Thyroid gland (tissue), 4 donors: Measurements from ENCODE around the gene CDY1. TPM values are rescaled to one million over a fixed set of nuclear protein-coding genes. Genes with fewer than 3 reads are reported as not detected.
"Not testable (repeated sequence)": the region's sequence is repeated elsewhere in the genome, so short reads cannot be mapped to it uniquely, and the experiment has no call there.

Source experiments
- DNase-seq, 2 donors: peaks; one replicate each; pipeline ENCODE4 v3.0.0-alpha.2; 2019
- H3K27ac ChIP-seq, 3 donors: fragments of 200-600 bp; sonication (generic); 1 replicate in 2 of 3; 2 replicates in 1 of 3; pipeline ENCODE4 v1.5.1; 2016 to 2019; ENCODE audit warnings: mild to moderate bottlenecking in 1 of 3, moderate library complexity in 1 of 3
- H3K27me3 ChIP-seq: fragments of 200-600 bp; sonication (generic); one replicate; pipeline ENCODE4 v1.5.1; 2019
- H3K36me3 ChIP-seq, 2 donors: fragments of 200-600 bp; sonication (generic); one replicate each; pipeline ENCODE4 v1.5.1; 2016 to 2019
- H3K4me1 ChIP-seq, 2 donors: fragments of 200-600 bp; sonication (generic); one replicate each; pipeline ENCODE4 v1.5.1; 2017 to 2019
- H3K4me3 ChIP-seq, 3 donors: fragments of 200-600 bp; sonication (generic); replicated peaks in 1 of 3; 1 replicate in 2 of 3; 2 replicates in 1 of 3; pipeline ENCODE4 v1.5.1; 2016; ENCODE audit warnings: mild to moderate bottlenecking in 1 of 3
- H3K9me3 ChIP-seq: fragments of 200-600 bp; sonication (generic); one replicate; pipeline ENCODE4 v1.5.1; 2017
- WGBS, 2 donors: methylation state at CpG; one replicate each; pipeline ENCODE4 v1.1.5; 2017; 5-methylcytosine and 5-hydroxymethylcytosine counted together
- intact Hi-C: fragments of 100-400 bp; cut with DNase I; formaldehyde crosslinking; loops from one replicate; pipeline ENCODE4 v1.15.1; 2023
- total RNA-seq, 4 donors: library from RNA; depleted of rRNA; stranded (reverse); fragments of >200 nt; gene quantifications; one replicate each; pipeline ENCODE4 v1.2.3, GENCODE V29; 2016

Gene CDY1, protein sequence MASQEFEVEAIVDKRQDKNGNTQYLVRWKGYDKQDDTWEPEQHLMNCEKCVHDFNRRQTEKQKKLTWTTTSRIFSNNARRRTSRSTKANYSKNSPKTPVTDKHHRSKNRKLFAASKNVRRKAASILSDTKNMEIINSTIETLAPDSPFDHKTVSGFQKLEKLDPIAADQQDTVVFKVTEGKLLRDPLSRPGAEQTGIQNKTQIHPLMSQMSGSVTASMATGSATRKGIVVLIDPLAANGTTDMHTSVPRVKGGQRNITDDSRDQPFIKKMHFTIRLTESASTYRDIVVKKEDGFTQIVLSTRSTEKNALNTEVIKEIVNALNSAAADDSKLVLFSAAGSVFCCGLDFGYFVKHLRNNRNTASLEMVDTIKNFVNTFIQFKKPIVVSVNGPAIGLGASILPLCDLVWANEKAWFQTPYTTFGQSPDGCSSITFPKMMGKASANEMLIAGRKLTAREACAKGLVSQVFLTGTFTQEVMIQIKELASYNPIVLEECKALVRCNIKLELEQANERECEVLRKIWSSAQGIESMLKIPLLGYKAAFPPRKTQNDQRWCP
- not detected for total RNA-seq

DNA sequence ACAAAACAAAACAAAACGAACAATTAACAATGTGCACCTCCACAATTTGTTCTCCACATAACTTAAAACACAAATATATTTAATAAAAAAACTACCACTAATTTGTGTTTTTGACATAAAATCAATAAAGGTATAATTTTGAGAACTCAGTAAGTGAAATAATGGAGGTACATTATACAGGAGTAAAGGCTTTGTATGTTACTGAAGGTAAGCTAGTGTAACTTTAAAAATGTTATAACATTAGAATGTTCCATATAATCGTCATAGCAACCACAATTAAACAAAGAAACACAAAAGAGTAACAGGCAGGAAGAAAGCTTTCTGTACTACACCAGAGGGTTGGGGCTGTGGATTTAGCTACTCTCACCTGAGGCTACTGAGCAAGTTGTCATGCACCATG lies at the start of gene CDY1:
Gene CDY1 (plus strand): TSS at position 301 of the 400 bp plus-strand sequence. CDS start 326 bp downstream, outside the sequence.
- H3K27ac ChIP-seq, H3K27me3 ChIP-seq, intact Hi-C loops, DNase-seq, H3K9me3 ChIP-seq, H3K36me3 ChIP-seq, H3K4me1 ChIP-seq, H3K4me3 ChIP-seq: not testable (repeated sequence)
- no CpG with 5 or more reads among the region's 2 CpGs for WGBS, 2 donors

DNA sequence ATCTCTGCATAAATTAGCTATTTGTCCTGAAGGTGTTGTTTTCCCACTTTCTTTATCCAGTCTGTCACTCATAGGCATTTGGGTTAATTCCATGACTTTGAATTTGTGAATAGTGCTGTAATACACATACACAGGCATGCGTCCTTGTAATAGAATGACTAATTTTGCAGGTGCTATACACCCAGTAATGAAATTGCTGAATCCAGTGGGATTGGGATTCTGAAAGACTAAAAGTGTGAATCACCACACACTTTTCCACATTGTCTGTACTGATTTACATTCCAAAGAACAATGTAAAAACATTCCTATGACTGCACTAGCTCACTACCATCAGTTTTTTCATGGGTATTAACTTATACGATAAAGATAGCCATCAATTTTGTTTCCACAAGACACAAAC lies 28.6 kb upstream of the CDY1 start:
- not testable (repeated sequence) for DNase-seq

DNA sequence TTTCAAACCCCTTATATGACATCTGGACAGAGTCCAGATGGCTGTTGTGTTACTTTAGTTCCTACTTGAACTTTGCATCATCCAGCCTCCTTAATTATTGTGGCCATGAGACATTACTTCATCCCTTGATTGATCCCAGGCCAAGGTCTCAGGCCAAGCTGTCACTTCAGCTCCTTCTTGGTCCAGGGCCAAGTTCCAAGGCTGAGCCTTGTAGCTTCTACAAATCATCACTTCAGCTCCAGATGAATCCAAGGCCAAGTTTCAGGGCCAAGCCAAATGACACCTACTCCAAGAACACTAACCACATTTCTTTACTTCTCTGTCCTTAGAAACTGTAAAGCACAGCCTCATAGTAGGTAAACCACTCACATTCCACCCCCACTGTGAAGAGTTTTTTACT lies 1.7 kb upstream of the CDY1 start:
- H3K4me3 ChIP-seq, intact Hi-C loops, H3K27me3 ChIP-seq, H3K36me3 ChIP-seq, H3K4me1 ChIP-seq, H3K9me3 ChIP-seq, H3K27ac ChIP-seq, DNase-seq: not testable (repeated sequence)

More for the DNA sequence above, 28.6 kb upstream of the CDY1 start:
- H3K4me1 ChIP-seq, H3K9me3 ChIP-seq, H3K27ac ChIP-seq, H3K36me3 ChIP-seq, H3K27me3 ChIP-seq, intact Hi-C loops, H3K4me3 ChIP-seq: not testable (repeated sequence)
- no CpG with 5 or more reads among the region's 2 CpGs for WGBS, 2 donors

DNA sequence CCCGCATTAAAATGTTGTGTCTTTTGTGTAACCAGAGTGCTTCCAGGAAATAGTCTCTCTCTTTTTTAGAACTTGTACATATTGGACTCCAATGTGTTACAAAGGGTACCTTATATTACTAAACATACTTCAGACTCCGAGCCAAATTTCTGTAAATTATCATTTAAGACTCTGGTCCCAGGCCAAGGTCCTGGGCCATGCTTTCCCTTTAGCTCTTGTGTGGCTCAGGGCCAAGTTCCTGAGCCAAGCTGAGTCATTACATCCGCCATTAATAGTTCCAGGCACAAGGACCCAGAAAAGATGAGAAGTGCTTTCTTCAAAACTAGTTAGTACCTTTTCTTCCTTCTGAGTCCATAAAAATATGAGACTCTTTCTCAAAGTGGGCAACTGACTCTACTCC lies 4.6 kb downstream of the CDY1 start:
- H3K4me1 ChIP-seq, H3K27me3 ChIP-seq, DNase-seq, H3K4me3 ChIP-seq, H3K27ac ChIP-seq, H3K9me3 ChIP-seq, intact Hi-C loops, H3K36me3 ChIP-seq: not testable (repeated sequence)
- WGBS, 2 donors, result no CpG with 5 or more reads among the region's 3 CpGs

DNA sequence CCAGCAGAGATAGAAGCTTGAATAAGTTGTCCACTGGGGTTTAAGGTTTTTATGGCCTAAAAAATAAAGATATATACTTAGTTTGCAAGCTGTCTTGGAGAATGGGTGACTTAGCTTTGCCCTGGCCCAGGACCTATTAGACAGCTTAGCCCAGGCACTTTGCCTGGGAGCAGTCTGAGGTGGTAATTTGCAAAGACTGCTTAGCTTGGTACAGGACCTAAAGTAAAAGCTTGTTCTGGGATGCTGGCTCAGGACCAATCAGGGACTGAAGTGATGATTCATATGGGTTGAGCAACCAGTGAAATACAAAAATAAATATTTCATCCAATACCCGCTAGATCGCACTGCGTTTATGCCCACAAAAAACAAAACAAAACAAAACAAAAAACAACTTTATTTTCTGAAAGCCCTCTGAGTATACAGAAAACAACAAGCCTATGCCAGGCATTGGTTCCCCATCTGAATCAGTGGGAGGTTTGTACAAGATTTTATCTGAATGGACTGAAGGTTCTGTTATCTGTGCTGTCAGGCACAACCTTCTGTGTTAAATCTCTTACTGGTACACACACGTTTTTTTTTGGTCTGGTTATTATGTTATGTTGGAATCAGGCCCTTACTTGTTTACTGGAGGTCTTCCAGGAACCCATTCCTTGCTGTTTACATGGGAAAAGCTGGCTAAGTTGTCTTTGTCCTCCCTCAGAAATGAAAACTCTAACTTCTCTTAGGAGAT lies 8.6 kb downstream of the CDY1 start:
- H3K9me3 ChIP-seq, intact Hi-C loops: not testable (repeated sequence)

DNA sequence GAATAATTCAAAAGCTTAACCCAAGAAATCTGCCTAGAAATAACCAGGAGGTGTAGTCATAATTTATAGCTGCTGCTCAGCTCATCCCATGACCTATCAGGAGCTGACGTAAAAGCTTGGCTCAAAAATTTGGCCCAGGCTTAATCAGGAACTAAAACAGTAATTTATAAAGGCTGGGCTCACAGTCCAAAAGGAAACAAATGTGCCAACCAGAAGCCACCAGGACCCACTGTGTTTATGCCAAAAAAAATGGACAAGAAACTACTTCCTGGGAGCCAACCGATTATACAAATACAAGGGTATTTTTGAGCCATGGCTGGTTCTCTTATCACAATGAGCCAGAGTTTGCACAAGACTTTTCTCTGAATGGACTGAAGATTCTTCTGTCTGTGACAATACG lies 17.9 kb downstream of the CDY1 start:
- H3K4me3 ChIP-seq, H3K9me3 ChIP-seq, H3K4me1 ChIP-seq, H3K27me3 ChIP-seq, DNase-seq, H3K36me3 ChIP-seq, H3K27ac ChIP-seq, intact Hi-C loops: not testable (repeated sequence)
- WGBS, 2 donors, result no CpG with 5 or more reads among the region's 3 CpGs

More for the DNA sequence above, 8.6 kb downstream of the CDY1 start:
- not testable (repeated sequence) for H3K36me3 ChIP-seq, H3K4me3 ChIP-seq, H3K4me1 ChIP-seq, DNase-seq, H3K27ac ChIP-seq, H3K27me3 ChIP-seq
- WGBS, 2 donors, result no CpG with 5 or more reads among the region's 4 CpGs

DNA sequence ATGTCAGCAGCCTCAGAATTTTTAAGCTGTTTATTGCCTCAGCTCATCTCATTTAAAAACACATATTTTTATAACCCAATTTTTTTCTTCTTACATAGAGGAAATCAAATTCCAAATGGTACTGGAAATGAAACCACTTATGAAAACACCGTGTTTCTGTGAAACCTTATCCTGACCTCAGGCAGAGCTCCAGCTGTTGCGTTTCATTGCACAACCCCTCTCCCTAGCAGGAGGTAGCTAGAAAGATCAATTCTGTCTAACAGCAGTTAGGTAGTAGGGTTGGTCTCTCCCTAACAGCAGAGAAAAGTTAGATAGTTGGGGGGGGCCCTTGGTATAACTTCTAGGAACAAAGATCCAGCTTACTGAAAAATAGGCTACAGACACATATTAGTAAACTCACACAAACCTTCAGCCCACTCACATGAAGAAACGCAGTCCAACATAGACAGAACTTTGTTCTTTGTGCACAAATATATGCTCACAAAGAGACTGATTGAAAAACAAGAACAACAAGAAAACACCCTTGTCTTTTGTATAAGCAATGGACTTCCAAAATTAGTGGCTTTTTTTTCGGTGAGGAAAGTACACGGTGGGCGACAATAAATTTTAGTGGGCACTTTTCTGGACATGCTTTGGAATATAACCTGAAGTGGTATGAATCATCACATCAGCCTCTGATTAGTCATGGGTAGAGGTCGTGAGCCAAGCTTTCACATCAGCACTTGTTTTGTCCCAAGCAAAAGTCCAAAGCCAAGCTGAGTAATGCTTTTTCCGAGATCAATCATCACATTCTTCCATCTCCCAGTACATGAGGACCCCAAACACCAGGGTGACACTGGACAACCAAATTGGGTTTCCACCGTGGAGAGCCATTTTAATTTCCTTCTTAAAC lies 21.4 kb downstream of the CDY1 start:
- H3K4me1 ChIP-seq, H3K9me3 ChIP-seq, H3K4me3 ChIP-seq, DNase-seq, H3K27me3 ChIP-seq, H3K27ac ChIP-seq, H3K36me3 ChIP-seq, intact Hi-C loops: not testable (repeated sequence)
- no CpG with 5 or more reads among the region's 9 CpGs for WGBS, 2 donors
